Activated naive CD4-positive, alpha-beta T cell treated with anti-CD3 and anti-CD28 coated beads, Interleukin-2, amount 50 U/mL, for 24 hours (primary cell): Measurements from ENCODE around the gene EGFL8.

ENCODE experiments used
- H3K27ac Mint-ChIP-seq: one replicate; pipeline ENCODE4 v1.8.0; 2021; ENCODE audit warnings: mild to moderate bottlenecking, mixed read lengths
- H3K27me3 Mint-ChIP-seq: one replicate; pipeline ENCODE4 v1.8.0; 2021; ENCODE audit warnings: mixed read lengths
- H3K36me3 Mint-ChIP-seq: one replicate; pipeline ENCODE4 v1.8.0; 2021; ENCODE audit warnings: mixed read lengths
- H3K4me1 Mint-ChIP-seq: one replicate; pipeline ENCODE4 v1.8.0; 2021; ENCODE audit warnings: mixed read lengths
- H3K4me3 Mint-ChIP-seq: one replicate; pipeline ENCODE4 v1.8.0; 2021; ENCODE audit warnings: mild to moderate bottlenecking, mixed read lengths
- H3K9me3 Mint-ChIP-seq: one replicate; pipeline ENCODE4 v1.8.0; 2021; ENCODE audit warnings: mixed read lengths

EGFL8 gene

DNA sequence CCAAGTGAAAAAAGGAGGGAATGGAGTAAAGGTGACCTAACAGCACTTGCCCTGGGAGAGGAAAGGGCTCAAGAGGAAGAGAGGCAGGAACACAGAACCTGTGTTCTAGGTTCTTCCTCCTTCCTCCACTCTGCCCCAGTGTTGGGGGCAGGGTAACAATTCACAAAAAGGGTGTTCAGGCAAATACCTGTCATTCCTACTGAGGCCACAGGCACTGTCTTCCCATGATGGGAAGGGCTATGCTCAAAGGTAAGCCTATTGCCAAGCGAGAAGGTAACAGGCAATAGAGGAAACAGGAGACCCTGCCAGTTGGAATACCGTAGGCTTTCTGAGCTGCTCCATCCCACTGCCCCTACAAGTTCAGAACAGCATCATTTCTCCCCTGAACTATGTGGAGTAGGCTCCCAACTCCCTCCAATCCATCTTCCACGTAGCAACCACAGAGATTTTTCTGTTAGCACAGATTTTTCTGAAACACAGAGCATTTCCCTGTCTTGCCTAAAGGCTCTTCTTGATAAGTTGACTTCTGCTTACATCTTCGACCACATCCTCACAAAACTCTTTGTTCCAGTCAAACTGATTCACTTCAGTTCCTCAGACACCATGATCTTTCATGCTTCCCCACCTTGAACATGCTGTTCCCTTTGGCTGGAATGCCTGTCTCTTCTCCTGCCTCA is 8.8 kb downstream of the EGFL8 start:
- H3K27me3 Mint-ChIP-seq, result no peaks in the 10 kb centered on the region
- peak overlapping the region; percentile 86 for H3K27ac Mint-ChIP-seq
- peaks cover 12% of the 10 kb centered on the region for H3K36me3 Mint-ChIP-seq
- no peaks in the 10 kb centered on the region for H3K9me3 Mint-ChIP-seq
- H3K4me3 Mint-ChIP-seq, result peak overlapping the region; percentile 39
- peaks cover 53% of the 10 kb centered on the region for H3K4me1 Mint-ChIP-seq

- Mint-ChIP-seq H3K27ac (no peak overlapping the region), H3K36me3 (peaks cover 7% of the 10 kb centered on the region), H3K9me3 (no peaks in the 10 kb centered on the region), H3K4me3 (peak overlapping the region; percentile 65), H3K27me3 (no peaks in the 10 kb centered on the region), H3K4me1 (peaks cover 64% of the 10 kb centered on the region)
Observed at GRCh38 chr6:32174416-32174815, 10.0 kb downstream of the EGFL8 start.

- Mint-ChIP-seq H3K27ac (peak overlapping the region; percentile 85), H3K4me3 (peak overlapping the region; percentile 93), H3K4me1 (peaks cover 73% of the 10 kb centered on the region), H3K9me3 (no peaks in the 10 kb centered on the region), H3K27me3 (no peaks in the 10 kb centered on the region), H3K36me3 (peaks cover 3% of the 10 kb centered on the region)
Observed at GRCh38 chr6:32175322-32175710, 10.9 kb downstream of the EGFL8 start.

- peak within 1 kb of the TSS; percentile 93 for H3K4me3 Mint-ChIP-seq
- H3K4me1 Mint-ChIP-seq, result peaks cover 79% of the 10 kb centered on the region
- H3K27ac Mint-ChIP-seq, result peak within 1 kb of the TSS; percentile 98
- H3K27me3 Mint-ChIP-seq, result no peaks in the 10 kb centered on the region
- peaks cover 7% of the 10 kb centered on the region for H3K36me3 Mint-ChIP-seq
- no peaks in the 10 kb centered on the region for H3K9me3 Mint-ChIP-seq
Observed at GRCh38 chr6:32175711-32176475, 11.5 kb downstream of the EGFL8 start, which contains the start of gene AGPAT1. TSS of gene AGPAT1 (minus strand) at chr6:32176084. CDS start at chr6:32171496, 4,588 bp downstream.

- Mint-ChIP-seq H3K27ac (peak overlapping the region; percentile 98), H3K9me3 (no peaks in the 10 kb centered on the region), H3K36me3 (peaks cover 7% of the 10 kb centered on the region), H3K4me3 (peak overlapping the region; percentile 93), H3K27me3 (no peaks in the 10 kb centered on the region), H3K4me1 (peaks cover 79% of the 10 kb centered on the region)
Observed at GRCh38 chr6:32176476-32177182, 12.2 kb downstream of the EGFL8 start.

DNA sequence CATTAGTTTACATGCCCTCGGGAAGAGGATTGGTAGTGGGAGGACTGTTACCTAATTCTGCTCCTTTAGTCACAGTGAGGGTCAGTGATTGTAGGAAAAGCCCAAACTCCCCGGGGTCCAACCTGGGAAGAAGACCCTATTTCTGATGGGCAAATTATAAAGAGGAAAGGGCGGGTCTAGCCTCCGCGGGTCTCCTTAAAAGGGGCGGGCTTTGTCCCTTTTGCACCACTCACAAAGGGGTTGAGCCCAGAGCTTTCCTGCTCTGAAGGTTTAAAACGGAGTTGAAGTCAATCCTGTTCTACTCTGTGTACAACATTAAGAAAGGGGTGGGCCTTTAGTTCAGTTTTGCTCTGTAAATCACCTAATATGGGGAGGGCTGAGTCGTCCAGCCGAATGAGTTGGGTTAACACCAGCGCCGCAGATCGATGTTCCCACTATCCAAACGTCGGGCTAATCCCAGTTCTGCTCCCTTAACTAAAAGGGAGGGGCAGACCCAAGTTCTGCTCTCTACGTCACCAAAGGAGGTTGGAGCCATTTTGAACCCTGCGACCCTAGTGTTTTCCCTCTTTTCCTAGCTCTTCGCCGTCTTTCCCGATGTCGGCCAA is 12.9 kb downstream of the EGFL8 start:
- H3K27ac Mint-ChIP-seq, result peak overlapping the region; percentile 98
- peak overlapping the region; percentile 93 for H3K4me3 Mint-ChIP-seq
- H3K36me3 Mint-ChIP-seq, result peaks cover 7% of the 10 kb centered on the region
- no peaks in the 10 kb centered on the region for H3K9me3 Mint-ChIP-seq
- H3K27me3 Mint-ChIP-seq, result no peaks in the 10 kb centered on the region
- peaks cover 79% of the 10 kb centered on the region for H3K4me1 Mint-ChIP-seq

DNA sequence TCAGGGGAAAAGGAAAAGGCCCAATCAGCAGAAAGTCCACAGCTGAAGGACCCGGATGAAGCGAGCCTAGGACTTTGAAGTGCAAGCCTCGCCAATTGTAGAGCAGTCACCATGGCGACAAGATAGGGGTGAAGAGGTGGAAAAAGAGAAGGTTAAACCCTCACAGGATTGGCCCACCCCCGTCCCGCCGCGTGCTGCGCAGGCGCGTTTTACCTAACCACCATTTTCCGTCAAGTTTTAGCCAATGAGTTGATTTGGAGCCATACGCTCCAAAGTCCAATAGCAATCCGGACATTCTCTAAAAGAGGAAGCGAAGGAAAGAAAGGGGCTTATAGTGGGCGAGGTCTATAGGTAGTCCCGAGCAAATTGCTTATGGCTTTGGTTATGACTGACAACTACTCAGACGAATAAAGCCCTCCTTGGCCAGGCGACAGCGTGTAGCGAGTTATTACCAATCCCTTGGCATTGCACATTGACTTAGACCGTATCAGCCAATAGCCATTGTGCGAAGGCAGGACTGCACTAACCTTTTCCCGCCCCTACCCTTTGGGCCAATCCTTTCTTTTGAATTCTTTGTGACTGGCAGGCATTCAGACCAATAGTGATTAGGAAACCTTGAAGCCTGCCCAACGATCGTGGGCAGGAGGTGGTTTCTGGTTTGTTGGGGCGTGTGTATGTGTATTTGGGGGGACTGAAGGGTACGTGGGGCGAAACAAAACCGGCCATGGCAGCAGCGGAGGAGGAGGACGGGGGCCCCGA is 13.6 kb downstream of the EGFL8 start, which contains the start of gene RNF5:
TSS of gene RNF5 (plus strand) at position 618 of the 759 bp plus-strand sequence. CDS start at position 725, 107 bp downstream.
- Mint-ChIP-seq H3K27ac (peak within 1 kb of the TSS; percentile 98), H3K27me3 (no peaks in the 10 kb centered on the region), H3K4me1 (peaks cover 79% of the 10 kb centered on the region), H3K9me3 (no peaks in the 10 kb centered on the region), H3K4me3 (peak within 1 kb of the TSS; percentile 93), H3K36me3 (peaks cover 7% of the 10 kb centered on the region)

DNA sequence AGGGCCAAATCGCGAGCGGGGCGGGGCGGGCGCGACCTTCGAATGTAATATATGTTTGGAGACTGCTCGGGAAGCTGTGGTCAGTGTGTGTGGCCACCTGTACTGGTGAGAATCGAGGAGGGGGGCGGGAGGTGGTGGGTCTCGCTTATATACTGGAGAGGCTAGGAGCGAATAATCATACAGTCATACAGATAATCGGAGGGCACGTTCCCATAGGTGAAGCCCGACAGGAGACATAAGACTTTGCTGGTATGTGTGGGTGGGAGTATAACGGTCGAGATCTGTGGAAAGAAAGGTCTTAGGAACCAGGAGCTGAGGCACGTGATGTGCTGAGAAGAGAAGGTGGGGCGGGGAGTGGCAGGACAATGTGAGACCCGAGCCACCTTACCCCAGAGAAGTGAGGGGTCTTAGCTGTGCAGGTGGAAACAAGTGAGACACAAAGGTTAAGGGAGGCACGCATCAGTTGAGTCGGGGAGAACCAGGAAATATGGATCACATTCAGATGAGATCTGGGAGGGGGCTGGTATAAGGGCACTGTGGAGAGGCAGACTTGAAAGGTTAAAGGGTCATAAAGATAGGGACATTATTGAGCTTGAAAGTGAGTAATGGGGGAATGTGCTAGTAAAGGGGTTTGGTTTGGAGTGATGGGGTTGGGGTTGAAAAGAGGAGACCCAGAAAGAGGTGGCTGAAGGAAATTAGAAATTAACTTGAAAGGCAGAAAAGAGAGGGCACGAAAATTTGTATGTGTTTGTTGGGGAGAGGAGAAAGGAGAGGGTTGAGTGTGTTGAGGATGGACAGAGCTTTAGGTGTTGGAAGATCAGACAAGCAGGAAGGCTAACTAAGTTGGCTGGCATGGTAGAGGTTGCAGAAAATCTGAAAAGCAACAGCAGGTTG is 14.4 kb downstream of the EGFL8 start:
- Mint-ChIP-seq H3K9me3 (no peaks in the 10 kb centered on the region), H3K4me3 (peak overlapping the region; percentile 93), H3K36me3 (peaks cover 7% of the 10 kb centered on the region)

DNA sequence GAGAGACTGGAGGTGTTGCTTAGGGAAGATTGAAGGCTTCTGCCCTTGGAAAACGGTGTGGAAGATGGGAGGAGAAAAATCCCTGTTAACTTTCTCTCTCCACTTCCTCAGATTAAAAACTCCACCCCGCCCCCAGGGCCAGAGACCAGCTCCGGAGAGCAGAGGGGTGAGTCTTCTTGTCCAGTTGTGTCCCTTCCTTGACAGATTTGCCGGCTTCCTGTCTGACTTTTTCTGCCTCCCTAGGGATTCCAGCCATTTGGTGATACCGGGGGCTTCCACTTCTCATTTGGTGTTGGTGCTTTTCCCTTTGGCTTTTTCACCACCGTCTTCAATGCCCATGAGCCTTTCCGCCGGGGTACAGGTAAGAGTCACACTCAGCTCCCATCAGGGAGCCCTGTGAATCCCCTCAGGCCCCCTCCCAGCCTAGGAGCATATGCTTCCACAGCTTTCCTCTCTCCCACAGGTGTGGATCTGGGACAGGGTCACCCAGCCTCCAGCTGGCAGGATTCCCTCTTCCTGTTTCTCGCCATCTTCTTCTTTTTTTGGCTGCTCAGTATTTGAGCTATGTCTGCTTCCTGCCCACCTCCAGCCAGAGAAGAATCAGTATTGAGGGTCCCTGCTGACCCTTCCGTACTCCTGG is 15.5 kb downstream of the EGFL8 start:
- Mint-ChIP-seq H3K27me3 (no peaks in the 10 kb centered on the region), H3K9me3 (no peaks in the 10 kb centered on the region), H3K4me3 (peak overlapping the region; percentile 57), H3K27ac (peak overlapping the region; percentile 98), H3K4me1 (peaks cover 71% of the 10 kb centered on the region), H3K36me3 (peaks cover 7% of the 10 kb centered on the region)

More for the DNA sequence above, 14.4 kb downstream of the EGFL8 start:
- H3K4me1 Mint-ChIP-seq, result peaks cover 75% of the 10 kb centered on the region
- peak overlapping the region; percentile 98 for H3K27ac Mint-ChIP-seq
- no peaks in the 10 kb centered on the region for H3K27me3 Mint-ChIP-seq

DNA sequence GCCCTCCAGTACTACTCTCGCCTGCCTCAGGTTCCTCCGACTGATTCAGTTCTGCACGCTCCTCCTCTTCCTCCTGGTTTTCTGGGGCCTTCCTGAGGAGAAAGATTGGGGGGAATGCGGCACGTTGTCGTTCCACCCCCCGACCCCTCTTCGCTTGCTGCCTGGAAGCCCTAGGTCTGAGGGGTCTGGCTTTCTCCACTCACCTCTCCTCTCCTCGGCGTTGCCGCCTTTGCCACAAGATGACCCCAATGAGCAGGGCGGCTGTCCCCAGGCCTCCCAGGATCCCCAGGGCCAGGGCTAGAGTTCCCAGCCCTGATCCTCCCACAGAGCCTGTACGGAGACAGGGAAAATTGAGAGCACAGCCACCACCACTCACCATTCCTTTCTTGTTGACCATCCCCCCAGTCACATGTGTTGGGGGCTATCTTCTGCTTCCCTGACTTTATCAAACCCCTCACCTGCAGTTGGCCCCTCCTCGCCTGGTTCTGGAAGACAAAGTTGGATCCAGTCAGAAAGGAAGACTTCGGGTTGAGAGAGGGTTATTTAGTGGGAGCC is 16.8 kb downstream of the EGFL8 start:
- Mint-ChIP-seq H3K4me3 (no peak overlapping the region), H3K27me3 (no peaks in the 10 kb centered on the region), H3K9me3 (no peaks in the 10 kb centered on the region), H3K36me3 (peaks cover 7% of the 10 kb centered on the region), H3K4me1 (peaks cover 73% of the 10 kb centered on the region), H3K27ac (peak overlapping the region; percentile 48)

- Mint-ChIP-seq H3K36me3 (peaks cover 10% of the 10 kb centered on the region), H3K4me1 (peaks cover 73% of the 10 kb centered on the region), H3K9me3 (no peaks in the 10 kb centered on the region), H3K27ac (peak overlapping the region; percentile 20), H3K27me3 (no peaks in the 10 kb centered on the region), H3K4me3 (no peak overlapping the region)
Observed at GRCh38 chr6:32181915-32182529, 17.6 kb downstream of the EGFL8 start.

- H3K27ac Mint-ChIP-seq, result no peak overlapping the region
- no peaks in the 10 kb centered on the region for H3K9me3 Mint-ChIP-seq
- H3K27me3 Mint-ChIP-seq, result no peaks in the 10 kb centered on the region
- H3K4me1 Mint-ChIP-seq, result peaks cover 73% of the 10 kb centered on the region
- H3K36me3 Mint-ChIP-seq, result peaks cover 13% of the 10 kb centered on the region
- H3K4me3 Mint-ChIP-seq, result no peak overlapping the region
Observed at GRCh38 chr6:32182555-32182981, 18.2 kb downstream of the EGFL8 start.

- Mint-ChIP-seq H3K36me3 (peaks cover 14% of the 10 kb centered on the region), H3K4me3 (no peak overlapping the region), H3K4me1 (peaks cover 76% of the 10 kb centered on the region), H3K27me3 (no peaks in the 10 kb centered on the region), H3K9me3 (no peaks in the 10 kb centered on the region), H3K27ac (peak overlapping the region; percentile 24)
Observed at GRCh38 chr6:32183030-32183429, 18.6 kb downstream of the EGFL8 start.
